Naive thymus-derived CD8-positive, alpha-beta T cell (primary cell): ENCODE data around the gene STAG3. TPM values are rescaled to one million over a fixed set of nuclear protein-coding genes. Genes with fewer than 3 reads are reported as not detected.

ENCODE experiments used
- ATAC-seq, 2 donors: fragments of 150-1000 bp; cut with Tn5 transposase in 1 of 2; sonication (Bioruptor Pico), chemical (Tn5 transposase) in 1 of 2; 1 replicate in 1 of 2; 2 replicates in 1 of 2; pipeline ENCODE4 v1.10.0; 2021; ENCODE audit warnings: mild to moderate bottlenecking in 2 of 2, moderate library complexity in 2 of 2
- POLR2A ChIA-PET: fragments of 350-600 bp; sonication (Branson Sonifier 250); formaldehyde crosslinking; loops from one replicate; lab custom pipeline; 2021; ENCODE audit warnings: antibody characterized with exemption; lab: Charles Lee
- DNase-seq, 10 donors: peaks; one replicate each; pipeline versions ENCODE4 v3.0.0 to v3.0.0-alpha.2; 2020 to 2022
- H3K27ac Mint-ChIP-seq, 10 donors: one replicate each; pipeline ENCODE4 v1.8.0; 2020 to 2022; ENCODE audit warnings: mild to moderate bottlenecking in 10 of 10, mixed read lengths in 10 of 10, moderate library complexity in 4 of 10, inconsistent platforms in 1 of 10
- H3K27me3 Mint-ChIP-seq, 5 donors: one replicate each; pipeline ENCODE4 v1.8.0; 2021 to 2022; ENCODE audit warnings: mixed read lengths in 5 of 5
- H3K36me3 Mint-ChIP-seq, 3 donors: one replicate each; pipeline ENCODE4 v1.8.0; 2020 to 2022; ENCODE audit warnings: mixed read lengths in 3 of 3, mild to moderate bottlenecking in 2 of 3, inconsistent platforms in 1 of 3
- H3K4me1 Mint-ChIP-seq, 4 donors: one replicate each; pipeline ENCODE4 v1.8.0; 2021 to 2022; ENCODE audit warnings: mixed read lengths in 4 of 4
- H3K4me3 Mint-ChIP-seq, 10 donors: one replicate each; pipeline ENCODE4 v1.8.0; 2020 to 2022; ENCODE audit warnings: mild to moderate bottlenecking in 10 of 10, mixed read lengths in 10 of 10, moderate library complexity in 6 of 10, inconsistent platforms in 1 of 10
- H3K9me3 Mint-ChIP-seq, 9 donors: one replicate each; pipeline ENCODE4 v1.8.0; 2020 to 2022; ENCODE audit warnings: mixed read lengths in 9 of 9, mild to moderate bottlenecking in 3 of 9, inconsistent platforms in 1 of 9, moderate library complexity in 1 of 9
- polyA plus RNA-seq, 3 donors: library from polyadenylated mRNA; unstranded; fragments of 300-500 nt; fragmentation: Illumina TruSeq; gene quantifications; one replicate each; pipeline ENCODE4 v1.2.3, GENCODE V29; 2021
- total RNA-seq, 8 experiments: library from RNA in 2 of 8; stranded (reverse) in 2 of 8; gene quantifications; one replicate each; pipeline ENCODE4 v1.2.3 and lab custom pipeline; 2021 to 2026

STAG3 gene
- total and polyA plus RNA-seq, 5 experiments from 2014 or later: 6.0 to 12.1 (median 8.6) TPM

- no peaks in the 10 kb centered on the region for H3K27me3 Mint-ChIP-seq
- H3K4me3 Mint-ChIP-seq: peak overlapping the region; percentile 79 to 89 (median 86)
- H3K9me3 Mint-ChIP-seq: no peaks in the 10 kb centered on the region
- POLR2A ChIA-PET: interaction anchor here (0.9 to 18.7 kb wide), 8 partner anchors 4 to 272 kb away, joined by 3 to 358 read pairs (median 10); partner anchors contain the start of genes GAL3ST4, GPC2, LAMTOR4 and MBLAC1
- DNase-seq (no peak), ATAC-seq (no peak)
- H3K36me3 Mint-ChIP-seq: peaks cover 0 to 49% (median 8%) of the 10 kb centered on the region in 3 donors
- H3K4me1 Mint-ChIP-seq: peaks cover 19 to 65% (median 56%) of the 10 kb centered on the region in 4 donors
- H3K27ac Mint-ChIP-seq: peak overlapping the region; percentile 77 to 94 (median 90)
Observed at GRCh38 chr7:100157069-100157333, 20.7 kb upstream of the STAG3 start.

GRCh38 chr7:100157334-100158228 lies 20.1 kb upstream of the STAG3 start:
- Mint-ChIP-seq H3K9me3 (no peaks in the 10 kb centered on the region), H3K4me1 (peaks cover 15 to 60% (median 52%) of the 10 kb centered on the region in 4 donors), H3K36me3 (peaks cover 0 to 43% (median 2%) of the 10 kb centered on the region in 3 donors), H3K27me3 (no peaks in the 10 kb centered on the region), H3K4me3 (peak overlapping the region; percentile 79 to 89 (median 86)), H3K27ac (peak overlapping the region; percentile 77 to 95 (median 92))
- DNase-seq: no peak
- POLR2A ChIA-PET: interaction anchor here (0.7 to 18.7 kb wide), 11 partner anchors 4 to 63 kb away, joined by 3 to 358 read pairs (median 7); partner anchors contain the start of genes GAL3ST4, GPC2, LAMTOR4 and MBLAC1
- ATAC-seq: peak in 1 of 2 donors; percentile 5

GRCh38 chr7:100158229-100159098 lies 19.3 kb upstream of the STAG3 start, which contains the start of gene TRAPPC14:
Gene TRAPPC14 (minus strand): TSS chr7:100158723. CDS start chr7:100158499, 224 bp downstream.
- Mint-ChIP-seq H3K9me3 (no peaks in the 10 kb centered on the region), H3K27ac (peak within 1 kb of the TSS; percentile 77 to 95 (median 92)), H3K4me3 (peak within 1 kb of the TSS; percentile 79 to 90 (median 88)), H3K4me1 (peaks cover 18 to 64% (median 55%) of the 10 kb centered on the region in 4 donors), H3K36me3 (peaks cover 0 to 35% (median 2%) of the 10 kb centered on the region in 3 donors), H3K27me3 (no peaks in the 10 kb centered on the region)
- POLR2A ChIA-PET: interaction anchor here (0.7 to 18.7 kb wide), 12 partner anchors 5 to 270 kb away, joined by 3 to 358 read pairs (median 7); partner anchors contain the start of genes GAL3ST4, GPC2, LAMTOR4 and MBLAC1
- peak; percentile 77 to 85 for ATAC-seq
- DNase-seq: peak; percentile 80 to 94 (median 88)

GRCh38 chr7:100159099-100159623 lies 18.6 kb upstream of the STAG3 start:
- POLR2A ChIA-PET: interaction anchor here (0.7 to 18.7 kb wide), 9 partner anchors 6 to 270 kb away, joined by 3 to 358 read pairs (median 8); partner anchors contain the start of genes GAL3ST4, GPC2, LAMTOR4 and MBLAC1
- ATAC-seq (no peak), DNase-seq (no peak)
- H3K27me3 Mint-ChIP-seq: no peaks in the 10 kb centered on the region
- H3K9me3 Mint-ChIP-seq: no peaks in the 10 kb centered on the region
- H3K4me1 Mint-ChIP-seq: peaks cover 16 to 64% (median 59%) of the 10 kb centered on the region in 4 donors
- peaks cover 0 to 29% (median 2%) of the 10 kb centered on the region in 3 donors for H3K36me3 Mint-ChIP-seq
- peak overlapping the region in 9 of 10 donors; percentile 82 to 92 (median 88) for H3K27ac Mint-ChIP-seq
- H3K4me3 Mint-ChIP-seq: peak overlapping the region; percentile 78 to 90 (median 85)

GRCh38 chr7:100160067-100160466 lies 17.7 kb upstream of the STAG3 start:
- Mint-ChIP-seq H3K27ac (peak overlapping the region in 5 of 10 donors; percentile 48 to 76 (median 60)), H3K4me1 (peaks cover 16 to 67% (median 62%) of the 10 kb centered on the region in 4 donors), H3K36me3 (peaks cover 0 to 21% (median 0%) of the 10 kb centered on the region in 3 donors), H3K27me3 (no peaks in the 10 kb centered on the region), H3K9me3 (no peaks in the 10 kb centered on the region), H3K4me3 (peak overlapping the region in 7 of 10 donors; percentile 12 to 90 (median 86))
- DNase-seq (no peak), ATAC-seq (no peak)
- POLR2A ChIA-PET: interaction anchor here (1.2 to 18.7 kb wide), 4 partner anchors 5 to 269 kb away, joined by 3 to 358 read pairs (median 272); partner anchors contain the start of genes GAL3ST4, GPC2, LAMTOR4 and STAG3

- H3K4me1 Mint-ChIP-seq: peaks cover 29 to 74% (median 63%) of the 10 kb centered on the region in 4 donors
- peaks cover 0 to 13% (median 0%) of the 10 kb centered on the region in 5 donors for H3K27me3 Mint-ChIP-seq
- DNase-seq (peak in 3 of 10 donors; percentile 59 to 73 (median 72)), ATAC-seq (peak; percentile 22 to 48)
- peak overlapping the region; percentile 58 to 88 (median 76) for H3K4me3 Mint-ChIP-seq
- H3K9me3 Mint-ChIP-seq: no peaks in the 10 kb centered on the region
- no peaks in the 10 kb centered on the region for H3K36me3 Mint-ChIP-seq
- H3K27ac Mint-ChIP-seq: peak overlapping the region; percentile 29 to 99 (median 96)
- POLR2A ChIA-PET: interaction anchor here (0.6 to 18.7 kb wide), 11 partner anchors 10 to 68 kb away, joined by 3 to 358 read pairs (median 5); partner anchors contain the start of genes GPC2, LAMTOR4, PVRIG and STAG3
Observed at GRCh38 chr7:100163006-100163531, 14.6 kb upstream of the STAG3 start.

GRCh38 chr7:100163871-100164270 lies 13.8 kb upstream of the STAG3 start:
- no peaks in the 10 kb centered on the region for H3K9me3 Mint-ChIP-seq
- H3K27me3 Mint-ChIP-seq: peaks cover 0 to 18% (median 0%) of the 10 kb centered on the region in 5 donors
- H3K36me3 Mint-ChIP-seq: no peaks in the 10 kb centered on the region
- peaks cover 36 to 77% (median 69%) of the 10 kb centered on the region in 4 donors for H3K4me1 Mint-ChIP-seq
- DNase-seq: no peak
- no peak for ATAC-seq
- POLR2A ChIA-PET: interaction anchor here (0.6 to 18.7 kb wide), 10 partner anchors 9 to 993 kb away, joined by 3 to 358 read pairs (median 4); partner anchors contain the start of genes GPC2, LAMTOR4, STAG3 and TRAPPC14
- H3K4me3 Mint-ChIP-seq: peak overlapping the region; percentile 5 to 88 (median 76)
- peak overlapping the region; percentile 7 to 99 (median 96) for H3K27ac Mint-ChIP-seq

- Mint-ChIP-seq H3K9me3 (no peaks in the 10 kb centered on the region), H3K36me3 (no peaks in the 10 kb centered on the region), H3K4me1 (peaks cover 47 to 88% (median 80%) of the 10 kb centered on the region in 4 donors), H3K27ac (peak overlapping the region; percentile 93 to 97 (median 96)), H3K27me3 (peaks cover 0 to 22% (median 0%) of the 10 kb centered on the region in 5 donors), H3K4me3 (peak overlapping the region; percentile 82 to 96 (median 89))
- POLR2A ChIA-PET: interaction anchor here (1.0 to 18.7 kb wide), 13 partner anchors 13 to 264 kb away, joined by 3 to 358 read pairs (median 4); partner anchors contain the start of genes AP4M1, GPC2, LAMTOR4 and MBLAC1
- DNase-seq (peak in 6 of 10 donors; percentile 32 to 75 (median 56)), ATAC-seq (peak; percentile 50 to 68)
Observed at GRCh38 chr7:100166317-100166940, 11.3 kb upstream of the STAG3 start.

- ATAC-seq (no peak), DNase-seq (no peak)
- Mint-ChIP-seq H3K27ac (peak overlapping the region; percentile 93 to 97 (median 96)), H3K4me3 (peak overlapping the region; percentile 82 to 96 (median 89)), H3K9me3 (no peaks in the 10 kb centered on the region), H3K4me1 (peaks cover 47 to 94% (median 79%) of the 10 kb centered on the region in 4 donors), H3K36me3 (no peaks in the 10 kb centered on the region), H3K27me3 (peaks cover 0 to 22% (median 0%) of the 10 kb centered on the region in 5 donors)
- POLR2A ChIA-PET: interaction anchor here (0.8 to 18.7 kb wide), 15 partner anchors 12 to 263 kb away, joined by 3 to 358 read pairs (median 4); partner anchors contain the start of genes AP4M1, GPC2, LAMTOR4 and MBLAC1
Observed at GRCh38 chr7:100166970-100167911, 10.5 kb upstream of the STAG3 start.
